IMR-90 (cell line): Measurements from ENCODE around the gene ASXL1. TPM values are rescaled to one million over a fixed set of nuclear protein-coding genes. Genes with fewer than 3 reads are reported as not detected.
A peak's percentile ranks its signal among the peaks of the same experiment; 100 is the strongest.

ENCODE experiments used
- ATAC-seq: fragments of 200-7000 bp; cut with Tn5 transposase; 2 replicates; pipeline ENCODE4 v1.9.1; 2020; ENCODE audit warnings: low read depth, mild to moderate bottlenecking, moderate library complexity
- BruUV-seq: library from RNA; stranded (reverse); fragments of 400-500 nt; replicated peaks from 2 replicates; lab custom pipeline; 2021; lab: Mats Ljungman, UMichigan
- CTCF ChIA-PET: fragments of 300-600 bp; formaldehyde crosslinking; extraction: SDS; loops from one replicate; lab custom pipeline; 2021; ENCODE audit warnings: antibody characterized with exemption; lab: Yijun Ruan, JAX
- POLR2A ChIA-PET: fragments of 300-600 bp; sonication (Branson Sonifier 250); formaldehyde crosslinking; loops from one replicate; lab custom pipeline; 2022; ENCODE audit warnings: antibody characterized with exemption; ENCODE audit not compliant: unreplicated experiment; lab: Charles Lee
- DNase-seq: peaks from one replicate; pipeline ENCODE4 v3.0.0; 2013
- H2AFZ ChIP-seq: replicated peaks from 2 replicates; pipeline ENCODE3; 2013; ENCODE audit warnings: low read length, mild to moderate bottlenecking; ENCODE audit not compliant: poor library complexity
- H2AK5ac ChIP-seq: 2 replicates; pipeline ENCODE4 v1.6.1; 2013; ENCODE audit warnings: low read depth, low read length, inconsistent platforms
- H2AK9ac ChIP-seq: replicated peaks from 2 replicates; pipeline ENCODE3; 2013; ENCODE audit warnings: mild to moderate bottlenecking, low read depth, low read length, moderate library complexity; ENCODE audit not compliant: poor library complexity
- H2BK120ac ChIP-seq: 2 replicates; pipeline ENCODE4 v1.6.1; 2013; ENCODE audit warnings: low read depth, low read length, inconsistent platforms
- H2BK15ac ChIP-seq: 3 replicates; pipeline ENCODE4 v1.6.1; 2013; ENCODE audit warnings: low read depth, low read length, inconsistent platforms
- H2BK20ac ChIP-seq: 2 replicates; pipeline ENCODE4 v1.6.1; 2013; ENCODE audit warnings: low read depth, mild to moderate bottlenecking, inconsistent platforms, low read length, moderate library complexity
- H2BK5ac ChIP-seq: 2 replicates; pipeline ENCODE4 v1.6.1; 2013; ENCODE audit warnings: mild to moderate bottlenecking, low read depth, low read length, inconsistent platforms; ENCODE audit not compliant: poor library complexity, severe bottlenecking
- H3K14ac ChIP-seq: replicated peaks from 2 replicates; pipeline ENCODE4 v1.6.1; 2013; ENCODE audit warnings: low read depth, low read length, inconsistent platforms
- H3K18ac ChIP-seq: 2 replicates; pipeline ENCODE4 v1.6.1; 2013; ENCODE audit warnings: low read depth, low read length, control low read depth
- H3K23ac ChIP-seq: 2 replicates; pipeline ENCODE4 v1.6.1; 2013; ENCODE audit warnings: low read depth, low read length, inconsistent platforms
- H3K27ac ChIP-seq: 2 replicates; pipeline ENCODE4 v1.5.1; 2013; ENCODE audit warnings: mild to moderate bottlenecking, control low read depth, low read length; ENCODE audit not compliant: insufficient read depth
- H3K27me3 ChIP-seq: 2 replicates; pipeline ENCODE4 v1.6.1; 2013; ENCODE audit warnings: low read length; ENCODE audit not compliant: control insufficient read depth, insufficient read depth
- H3K36me3 ChIP-seq: 2 replicates; pipeline ENCODE4 v1.6.1; 2013; ENCODE audit warnings: low read length, mixed read lengths; ENCODE audit not compliant: control insufficient read depth, insufficient read depth
- H3K4ac ChIP-seq: 2 replicates; pipeline ENCODE4 v1.6.1; 2013; ENCODE audit warnings: low read depth, low read length, inconsistent platforms
- H3K4me1 ChIP-seq: 2 replicates; pipeline ENCODE4 v1.6.1; 2013; ENCODE audit warnings: low read length, mixed read lengths; ENCODE audit not compliant: control insufficient read depth, insufficient read depth
- H3K4me2 ChIP-seq: 2 replicates; pipeline ENCODE4 v1.6.1; 2013; ENCODE audit warnings: low read depth, mild to moderate bottlenecking, control low read depth, low read length, moderate library complexity
- H3K4me3 ChIP-seq: 2 replicates; pipeline ENCODE4 v1.5.1; 2013; ENCODE audit warnings: low read depth, mild to moderate bottlenecking, control low read depth, low read length, moderate library complexity; ENCODE audit not compliant: insufficient read depth
- H3K56ac ChIP-seq: 2 replicates; pipeline ENCODE4 v1.6.1; 2013; ENCODE audit warnings: low read length, inconsistent platforms; ENCODE audit not compliant: insufficient read depth; ENCODE audit errors: extremely low read depth
- H3K79me1 ChIP-seq, 2 experiments: 2 replicates each; pipeline ENCODE4 v1.6.1; 2013; ENCODE audit warnings: low read length in 2 of 2, inconsistent platforms in 1 of 2, low read depth in 1 of 2
- H3K9ac ChIP-seq: 2 replicates; pipeline ENCODE4 v1.6.1; 2013; ENCODE audit warnings: low read depth, low read length, control low read depth
- H3K9me1 ChIP-seq: 2 replicates; pipeline ENCODE4 v1.6.1; 2013; ENCODE audit warnings: low read length, inconsistent platforms; ENCODE audit not compliant: insufficient read depth
- H3K9me3 ChIP-seq: 2 replicates; pipeline ENCODE4 v1.6.1; 2013; ENCODE audit warnings: low read length; ENCODE audit not compliant: control insufficient read depth, insufficient read depth
- H4K20me1 ChIP-seq: 2 replicates; pipeline ENCODE4 v1.6.1; 2013; ENCODE audit warnings: low read length, inconsistent platforms; ENCODE audit not compliant: insufficient read depth
- H4K5ac ChIP-seq: 2 replicates; pipeline ENCODE4 v1.6.1; 2013; ENCODE audit warnings: mild to moderate bottlenecking, low read depth, low read length, control low read depth
- H4K8ac ChIP-seq, 2 experiments: 2 replicates each; pipeline ENCODE4 v1.6.1; 2013; ENCODE audit warnings: low read depth in 2 of 2, low read length in 2 of 2, control low read depth in 1 of 2, inconsistent platforms in 1 of 2
- H4K91ac ChIP-seq: 2 replicates; pipeline ENCODE4 v1.6.1; 2013; ENCODE audit warnings: low read depth, low read length, inconsistent platforms; ENCODE audit not compliant: insufficient read depth
- BHLHE40 ChIP-seq: fragments of 150-350 bp; IDR thresholded peaks from 2 replicates; pipeline ENCODE4 v1.6.1; 2016; ENCODE audit warnings: mild to moderate bottlenecking, low read depth, low read length
- CEBPB ChIP-seq: IDR thresholded peaks from 2 replicates; pipeline ENCODE4 v1.6.1; 2012; ENCODE audit warnings: low read depth, low read length, improper control_type of control experiment
- CHD1 ChIP-seq: IDR thresholded peaks from 2 replicates; pipeline ENCODE4 v1.6.1; 2012; ENCODE audit warnings: low read depth, low read length, improper control_type of control experiment
- CTCF ChIP-seq: conservative IDR thresholded peaks from 2 replicates; pipeline ENCODE4 v1.5.1; 2012; ENCODE audit warnings: mild to moderate bottlenecking, low read depth, low read length, improper control_type of control experiment
- ELK1 ChIP-seq: fragments of 150-350 bp; IDR thresholded peaks from 2 replicates; pipeline ENCODE4 v1.6.1; 2016; ENCODE audit warnings: low read depth, mild to moderate bottlenecking, low read length, moderate library complexity, borderline replicate concordance
- FOS ChIP-seq: fragments of 150-350 bp; IDR thresholded peaks from 2 replicates; pipeline ENCODE4 v1.6.1; 2016; ENCODE audit warnings: low read depth, low read length
- MAFK ChIP-seq: IDR thresholded peaks from 2 replicates; pipeline ENCODE4 v1.6.1; 2012; ENCODE audit warnings: low read depth, low read length, improper control_type of control experiment
- MAZ ChIP-seq: IDR thresholded peaks from 2 replicates; pipeline ENCODE4 v1.6.1; 2012; ENCODE audit warnings: low read depth, mild to moderate bottlenecking, low read length, improper control_type of control experiment, moderate library complexity, borderline replicate concordance
- MXI1 ChIP-seq: IDR thresholded peaks from 2 replicates; pipeline ENCODE4 v1.6.1; 2012; ENCODE audit warnings: low read depth, mild to moderate bottlenecking, low read length, moderate library complexity, borderline replicate concordance
- POLR2A ChIP-seq: IDR thresholded peaks from 2 replicates; pipeline ENCODE4 v1.6.1; 2012; ENCODE audit warnings: mild to moderate bottlenecking, low read depth, low read length
- RCOR1 ChIP-seq: IDR thresholded peaks from 2 replicates; pipeline ENCODE4 v1.6.1; 2012; ENCODE audit warnings: mild to moderate bottlenecking, low read length, improper control_type of control experiment; ENCODE audit not compliant: insufficient replicate concordance
- RFX5 ChIP-seq: IDR thresholded peaks from 2 replicates; pipeline ENCODE4 v1.8.0; 2012; ENCODE audit warnings: low read depth, mild to moderate bottlenecking, low read length, moderate library complexity
- SMC3 ChIP-seq: fragments of 150-350 bp; IDR thresholded peaks from 2 replicates; pipeline ENCODE4 v1.6.1; 2016; ENCODE audit warnings: low read depth, mild to moderate bottlenecking, antibody characterized with exemption, low read length, moderate library complexity
- USF2 ChIP-seq: fragments of 150-350 bp; IDR thresholded peaks from 2 replicates; pipeline ENCODE4 v1.6.1; 2017; ENCODE audit warnings: mild to moderate bottlenecking, antibody characterized with exemption, low read length, low read depth
- WGBS, 2 experiments: methylation state at CpG; one replicate each; pipeline versions ENCODE4 v1.1.5 to v1.1.7; 2013; ENCODE audit warnings: missing lambda C conversion rate in 2 of 2; ENCODE audit not compliant: insufficient read length in 1 of 2; ENCODE audit errors: extremely low coverage in 2 of 2; 5-methylcytosine and 5-hydroxymethylcytosine counted together
- dilution Hi-C: fragments of 300-500 bp; cut with HindIII; formaldehyde crosslinking; loops from one replicate; pipeline ENCODE4 v1.14.3; 2018; ENCODE audit warnings: low sequenced_read_pairs; ENCODE audit not compliant: unreplicated experiment
- in situ Hi-C: fragments of 300-500 bp; cut with MboI; formaldehyde crosslinking; loops from 3 replicates; pipeline ENCODE4 v1.14.3; 2019; ENCODE audit warnings: low sequenced_read_pairs, inconsistent platforms, mixed read lengths
- intact Hi-C: fragments of 100-400 bp; cut with micrococcal nuclease; formaldehyde crosslinking; loops from 2 replicates; pipeline ENCODE4 v1.10.0; 2022
- polyA plus RNA-seq, 3 experiments: library from polyadenylated mRNA; depleted of rRNA; stranded (reverse); fragments of >200 nt; gene quantifications; 2 replicates each; pipeline ENCODE4 v1.2.3, GENCODE V29; 2012; ENCODE audit warnings: low replicate concordance in 1 of 3
- total RNA-seq: library from RNA; depleted of rRNA; stranded (reverse); fragments of >200 nt; gene quantifications from 2 replicates; pipeline ENCODE4 v1.2.3, GENCODE V29; 2012

The ASXL1 gene
- total and polyA plus RNA-seq, 2 of the 4 experiments (the other 2 are of a cell fraction), result 29.9 to 37.1 TPM

DNA sequence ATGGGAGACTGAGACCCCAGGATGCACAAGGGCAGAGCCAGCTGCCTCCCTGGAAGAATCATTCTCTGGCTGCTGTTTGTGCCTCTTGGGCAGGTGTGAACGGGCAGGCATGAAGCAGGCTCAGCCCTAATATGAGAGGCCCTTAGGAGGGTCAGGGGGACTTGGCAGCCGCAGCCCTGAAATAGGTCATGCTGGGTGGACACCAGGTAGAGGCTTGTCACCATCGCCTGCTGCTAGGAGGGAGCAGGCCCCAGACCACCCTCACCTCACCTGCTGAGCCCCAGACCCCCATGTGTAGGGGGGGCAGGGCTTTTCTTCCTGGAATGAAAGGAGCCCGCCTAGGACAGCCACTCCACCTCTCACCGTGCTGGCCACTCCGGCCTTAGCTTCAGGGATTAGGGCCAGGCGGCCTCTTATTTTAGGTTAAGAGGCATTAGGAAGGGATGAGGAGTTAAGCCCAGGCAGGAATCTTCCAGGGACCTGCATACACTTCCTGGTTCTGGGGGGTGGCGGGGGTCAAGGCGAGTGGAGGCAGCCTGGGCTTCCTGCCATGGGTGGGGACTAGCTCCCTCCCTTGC, 92.4 kb downstream of the ASXL1 start:
- peaks cover 19% of the 10 kb centered on the region for H4K20me1 ChIP-seq
- H2AFZ ChIP-seq, result peak overlapping the region; percentile 2
- no peak overlapping the region for H2BK5ac ChIP-seq
- H3K36me3 ChIP-seq, result peaks cover 90% of the 10 kb centered on the region
- CTCF ChIA-PET, result no interaction called here
- in situ Hi-C loops, result no loop called here
- dilution Hi-C loops, result no loop called here
- H3K23ac ChIP-seq, result no peak overlapping the region
- H3K4me2 ChIP-seq, result no peak overlapping the region
- no peak overlapping the region for H2AK9ac ChIP-seq
- H4K8ac ChIP-seq, result no peak overlapping the region
- no peak overlapping the region for H3K18ac ChIP-seq
- no peak overlapping the region for H2BK120ac ChIP-seq
- H3K56ac ChIP-seq, result no peak overlapping the region
- ATAC-seq, result no peak
- no peak overlapping the region for H2BK20ac ChIP-seq
- POLR2A ChIA-PET, result no interaction called here
- H3K4me3 ChIP-seq, result no peak overlapping the region
- peaks cover 6% of the 10 kb centered on the region; the same call in 1 of the 2 replicates for H3K9me1 ChIP-seq
- no peak for DNase-seq
- no peak overlapping the region for H4K91ac ChIP-seq
- H3K79me1 ChIP-seq, result peaks cover 18 to 34% of the 10 kb centered on the region in 2 experiments
- H3K27ac ChIP-seq, result no peak overlapping the region
- BruUV-seq, result no TSS peak
- no peaks in the 10 kb centered on the region for H3K4me1 ChIP-seq
- whole genome bisulfite sequencing, 2 experiments, result 85% methylated on average over 4 of the region's 9 CpGs; no CpG with 5 or more reads in 1 of the 2 experiments
- no peak for TF ChIP-seq CHD1
- no peak for TF ChIP-seq ELK1
- no peak for TF ChIP-seq BHLHE40
- TF ChIP-seq MAZ, result no peak
- no peak for TF ChIP-seq CEBPB
- TF ChIP-seq SMC3, result no peak
- TF ChIP-seq POLR2A, result no peak
- TF ChIP-seq FOS, result no peak
- no peak for TF ChIP-seq CTCF
- no peak for TF ChIP-seq MAFK
- TF ChIP-seq MXI1, result no peak
- TF ChIP-seq USF2, result no peak
- TF ChIP-seq RFX5, result no peak
- TF ChIP-seq RCOR1, result no peak
- no peak overlapping the region for H4K5ac ChIP-seq
- intact Hi-C loops, result no loop called here
- no peak overlapping the region for H3K9ac ChIP-seq
- no peak overlapping the region for H2BK15ac ChIP-seq
- H3K27me3 ChIP-seq, result no peaks in the 10 kb centered on the region
- no peak overlapping the region for H3K14ac ChIP-seq
- no peak overlapping the region for H2AK5ac ChIP-seq
- H3K4ac ChIP-seq, result no peak overlapping the region
- no peaks in the 10 kb centered on the region for H3K9me3 ChIP-seq
